ENCODE results near the gene BEAN1.

DNA sequence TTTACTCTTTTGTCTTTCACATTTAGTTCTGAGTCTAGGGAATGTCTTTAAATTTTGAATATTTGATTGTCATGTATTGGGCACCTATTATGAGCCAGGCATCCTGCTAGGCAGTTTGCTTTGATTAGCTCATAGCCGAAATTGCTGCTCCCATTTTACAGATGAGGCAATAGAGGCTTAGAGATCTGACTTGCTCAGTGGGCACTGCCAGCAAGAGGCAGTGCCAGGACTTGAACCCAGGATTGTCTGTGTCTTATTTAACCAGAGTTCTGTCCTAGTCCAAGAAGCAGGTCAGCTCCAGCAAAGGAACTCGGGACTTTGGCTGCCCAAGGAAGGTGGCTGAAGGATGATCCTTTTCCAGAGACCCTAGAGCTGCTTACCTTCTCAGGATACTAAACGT lies 24.5 kb downstream of the BEAN1 start:
- TF ChIP-seq EZH2 (IDR thresholded peaks at IDR 0.05; ENCODE audit: borderline replicate concordance, insufficient read depth, low read length, poor library complexity, severe bottlenecking) = no peak
- TF ChIP-seq, protein P1, sequence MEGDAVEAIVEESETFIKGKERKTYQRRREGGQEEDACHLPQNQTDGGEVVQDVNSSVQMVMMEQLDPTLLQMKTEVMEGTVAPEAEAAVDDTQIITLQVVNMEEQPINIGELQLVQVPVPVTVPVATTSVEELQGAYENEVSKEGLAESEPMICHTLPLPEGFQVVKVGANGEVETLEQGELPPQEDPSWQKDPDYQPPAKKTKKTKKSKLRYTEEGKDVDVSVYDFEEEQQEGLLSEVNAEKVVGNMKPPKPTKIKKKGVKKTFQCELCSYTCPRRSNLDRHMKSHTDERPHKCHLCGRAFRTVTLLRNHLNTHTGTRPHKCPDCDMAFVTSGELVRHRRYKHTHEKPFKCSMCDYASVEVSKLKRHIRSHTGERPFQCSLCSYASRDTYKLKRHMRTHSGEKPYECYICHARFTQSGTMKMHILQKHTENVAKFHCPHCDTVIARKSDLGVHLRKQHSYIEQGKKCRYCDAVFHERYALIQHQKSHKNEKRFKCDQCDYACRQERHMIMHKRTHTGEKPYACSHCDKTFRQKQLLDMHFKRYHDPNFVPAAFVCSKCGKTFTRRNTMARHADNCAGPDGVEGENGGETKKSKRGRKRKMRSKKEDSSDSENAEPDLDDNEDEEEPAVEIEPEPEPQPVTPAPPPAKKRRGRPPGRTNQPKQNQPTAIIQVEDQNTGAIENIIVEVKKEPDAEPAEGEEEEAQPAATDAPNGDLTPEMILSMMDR (IDR thresholded peaks at IDR 0.05; ENCODE audit: poor library complexity, severe bottlenecking) = no peak
- no peak for TF ChIP-seq SMC3 (conservative IDR thresholded peaks at IDR 0.05; ENCODE audit: poor library complexity)
- no peak for TF ChIP-seq POLR2AphosphoS5 (IDR thresholded peaks at IDR 0.05)
- no peak for TF ChIP-seq EP300 (conservative IDR thresholded peaks at IDR 0.05; ENCODE audit: poor library complexity, severe bottlenecking)
